IPS-NIHi11 (cell line): ENCODE data around the gene ZNF646.

Experiments used
- DNase-seq: peaks from one replicate; pipeline ENCODE4 v3.0.0; 2012; ENCODE audit warnings: mixed read lengths, low spot score

ZNF646 gene

DNA sequence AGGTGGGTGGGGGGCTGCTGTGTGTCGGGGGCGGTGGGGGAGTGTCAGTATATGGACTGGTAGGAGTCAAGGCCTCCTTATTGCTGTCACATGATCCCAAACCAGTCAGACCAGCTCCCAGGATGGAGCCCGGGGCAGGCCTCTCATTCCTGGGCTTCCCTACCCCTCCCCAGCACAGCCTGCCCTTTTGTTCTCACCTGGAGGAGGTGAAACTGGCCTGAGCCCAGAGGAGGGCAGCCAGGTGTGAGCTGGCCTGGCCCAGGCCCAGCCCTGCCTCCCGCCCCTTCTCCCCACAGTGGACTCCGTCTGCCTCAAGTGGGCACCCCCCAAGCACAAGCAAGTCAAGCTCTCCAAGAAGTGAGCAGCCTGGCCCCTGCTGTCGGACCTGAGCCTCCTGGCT lies 56.7 kb downstream of the ZNF646 start:
- peak; percentile 77 for DNase-seq

DNA sequence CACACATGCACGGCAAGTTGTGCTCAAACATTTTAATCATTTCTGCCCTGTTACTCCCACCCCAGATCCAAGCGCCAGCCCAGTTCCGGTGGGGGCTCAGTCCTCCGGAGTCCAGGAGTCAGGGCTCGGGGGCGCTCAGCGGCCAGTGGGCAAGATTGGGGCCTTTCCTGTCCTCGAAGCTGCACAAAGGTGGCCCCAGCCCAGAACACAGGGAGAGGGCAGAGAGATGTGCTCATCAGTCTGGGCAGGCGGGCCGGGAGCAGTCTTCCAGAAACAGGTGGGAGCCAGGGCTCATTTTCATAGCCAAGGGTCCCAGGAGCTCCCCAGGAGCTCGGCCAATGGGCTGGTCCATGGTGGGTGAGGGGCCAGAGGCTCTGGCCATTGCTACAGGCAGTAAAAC lies 57.2 kb downstream of the ZNF646 start:
- no peak for DNase-seq

DNA sequence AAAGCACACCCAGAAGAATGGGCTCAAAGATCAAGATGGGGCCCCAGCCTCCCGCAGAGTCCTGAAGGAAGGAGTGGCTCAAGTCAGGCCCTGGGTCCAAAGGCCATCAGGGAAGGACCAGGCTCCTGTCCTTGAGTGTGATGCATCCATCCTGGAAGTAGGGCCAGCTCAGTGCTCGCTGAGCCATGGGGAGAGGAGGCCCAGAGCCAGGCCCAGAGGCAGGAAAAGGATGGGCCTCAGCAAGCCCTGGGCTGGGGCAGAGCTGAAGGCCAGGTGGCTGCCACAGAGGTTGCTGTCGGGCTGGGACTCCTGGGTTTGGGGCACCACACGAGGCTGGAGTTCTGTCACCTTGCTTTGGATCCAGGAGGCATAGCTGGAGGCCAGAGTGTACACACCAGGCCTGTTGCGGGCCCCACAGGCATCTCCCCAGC lies 57.6 kb downstream of the ZNF646 start:
- DNase-seq: no peak

DNA sequence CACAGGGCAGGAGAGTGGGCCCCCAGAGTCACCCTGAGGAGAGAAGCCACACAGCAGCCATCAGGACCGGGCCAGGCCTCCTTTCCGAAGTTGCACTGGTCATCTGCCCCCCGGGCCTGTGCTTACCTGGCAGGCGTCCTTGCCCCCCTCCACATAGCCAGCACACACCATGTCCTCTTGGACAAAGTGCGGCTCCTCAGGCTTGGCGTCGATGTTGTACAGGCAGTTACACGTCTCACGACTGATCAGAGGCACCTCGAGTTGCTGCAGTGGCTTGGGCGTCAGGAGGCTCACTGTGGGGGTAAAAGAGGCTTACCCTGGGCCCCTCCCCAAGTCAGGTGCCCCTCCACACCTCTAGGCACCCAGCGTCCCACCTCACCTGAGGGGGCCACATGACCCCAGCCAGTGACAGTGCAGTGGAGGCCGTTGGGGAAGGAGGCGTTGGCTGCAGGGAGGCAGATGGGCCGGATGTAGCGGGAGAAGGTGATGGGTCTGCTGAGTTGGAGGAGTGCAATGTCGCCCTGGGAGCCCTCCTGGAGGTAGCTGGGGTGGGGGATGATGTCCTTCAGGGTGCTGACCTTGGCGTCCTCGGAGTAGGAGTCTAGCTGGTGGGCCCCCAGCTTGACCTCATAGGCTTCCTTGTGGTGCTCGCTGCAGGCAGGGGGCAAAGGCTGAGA lies 58.2 kb downstream of the ZNF646 start:
- no peak for DNase-seq

DNA sequence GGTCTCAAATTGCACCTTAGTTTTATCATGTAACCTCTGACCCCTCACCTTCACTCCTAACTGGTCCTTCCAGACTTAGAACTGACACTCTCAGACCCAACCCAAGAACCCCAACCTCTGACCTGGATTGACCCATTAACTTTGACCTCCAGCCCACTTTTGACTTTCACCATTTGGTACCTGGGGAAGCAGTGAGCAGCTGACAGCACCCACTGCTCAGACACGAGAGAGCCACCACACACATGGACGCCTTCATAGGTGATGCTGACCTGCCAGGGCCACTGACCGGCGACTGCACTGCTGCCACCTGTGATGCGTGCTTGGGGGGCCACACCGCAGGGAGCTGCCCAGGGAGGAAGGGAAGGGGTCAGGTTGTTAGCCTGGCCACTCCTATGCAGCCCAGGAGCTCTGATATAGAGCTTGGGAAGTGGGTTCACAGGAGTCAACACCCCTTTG lies 58.9 kb downstream of the ZNF646 start:
- DNase-seq: no peak
